Frontal cortex (tissue), 4 donors: ENCODE measurements around the gene GATM. TPM values are rescaled to one million over a fixed set of nuclear protein-coding genes. Genes with fewer than 3 reads are reported as not detected.
"Not testable (repeated sequence)": the region's sequence is repeated elsewhere in the genome, so short reads cannot be mapped to it uniquely, and the experiment has no call there.

Source experiments
- DNase-seq, 2 donors: peaks; one replicate each; pipeline ENCODE4 v3.0.0; 2012; ENCODE audit warnings: low spot score in 2 of 2
- FAIRE-seq: peaks from 2 replicates; lab custom pipeline; 2012; peaks lifted over from hg19 to GRCh38; lab: Jason Lieb, UNC
- small RNA-seq: library from RNA; depleted of rRNA; stranded (forward); fragments of <200 nt; gene quantifications from one replicate; pipeline ENCODE3, GENCODE V24; 2014
- total RNA-seq: library from RNA; depleted of rRNA; stranded (reverse); fragments of >200 nt; gene quantifications from one replicate; pipeline ENCODE4 v1.2.3, GENCODE V29; 2014
- donor health status: control.
- donor health status: control.
- donor health status: control.

The GATM gene
- total RNA-seq, 1 donor from 2014 or later = 91.3 TPM

DNA sequence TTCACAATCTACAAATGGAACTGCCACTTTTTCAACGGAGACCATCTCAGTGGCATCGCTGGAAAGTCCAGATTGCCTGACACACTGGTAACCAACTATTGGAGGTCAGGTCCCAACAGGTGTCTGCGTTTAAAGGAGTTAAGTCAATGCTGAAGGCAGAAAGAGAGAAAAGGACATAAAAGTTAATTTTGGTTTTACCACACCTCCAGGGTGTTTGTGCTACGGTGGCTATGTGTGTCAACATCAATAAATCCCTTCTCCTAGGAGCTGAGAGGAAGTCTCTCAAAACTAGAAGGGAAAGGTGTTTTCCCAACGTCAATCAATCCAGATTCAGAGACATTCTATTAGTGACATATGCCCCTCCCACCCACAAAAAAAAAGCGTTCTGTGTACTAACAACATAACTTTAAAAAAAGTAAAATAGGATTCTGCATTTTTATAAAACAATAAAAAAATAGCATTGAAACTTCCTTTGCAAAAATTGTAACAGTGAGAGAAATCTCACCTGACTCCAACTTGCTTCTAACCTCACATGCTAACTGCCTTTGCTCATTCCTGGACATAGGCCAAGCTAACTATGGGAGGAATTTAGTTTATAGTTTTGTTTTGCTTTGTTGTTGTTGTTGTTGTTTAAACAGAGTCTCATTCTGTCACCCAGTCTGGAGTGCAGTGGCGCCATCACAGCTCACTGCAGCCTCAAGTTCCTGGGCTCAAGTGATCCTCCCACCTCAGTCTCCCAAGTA is 58.7 kb downstream of the GATM start:
- DNase-seq (no peak), FAIRE-seq (no peak)

DNA sequence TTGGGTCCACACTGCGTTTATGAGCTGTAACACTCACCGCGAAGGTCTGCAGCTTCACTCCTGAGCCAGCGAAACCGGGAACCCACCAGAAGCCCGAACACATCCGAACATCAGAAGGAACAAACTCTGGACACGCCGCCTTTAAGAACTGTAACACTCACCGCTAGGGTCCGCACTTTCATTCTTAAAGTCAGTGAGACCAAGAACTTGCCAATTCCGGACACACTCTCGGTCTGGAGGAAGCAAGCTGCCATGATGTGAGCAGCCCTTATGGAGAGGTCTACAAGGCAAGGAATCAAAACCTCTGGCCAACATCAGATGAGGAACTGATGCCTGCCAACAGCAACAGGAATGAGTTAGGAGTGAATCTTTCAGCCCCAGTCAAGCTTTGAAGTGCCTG is 63.4 kb downstream of the GATM start:
- DNase-seq (no peak), FAIRE-seq (no peak)

DNA sequence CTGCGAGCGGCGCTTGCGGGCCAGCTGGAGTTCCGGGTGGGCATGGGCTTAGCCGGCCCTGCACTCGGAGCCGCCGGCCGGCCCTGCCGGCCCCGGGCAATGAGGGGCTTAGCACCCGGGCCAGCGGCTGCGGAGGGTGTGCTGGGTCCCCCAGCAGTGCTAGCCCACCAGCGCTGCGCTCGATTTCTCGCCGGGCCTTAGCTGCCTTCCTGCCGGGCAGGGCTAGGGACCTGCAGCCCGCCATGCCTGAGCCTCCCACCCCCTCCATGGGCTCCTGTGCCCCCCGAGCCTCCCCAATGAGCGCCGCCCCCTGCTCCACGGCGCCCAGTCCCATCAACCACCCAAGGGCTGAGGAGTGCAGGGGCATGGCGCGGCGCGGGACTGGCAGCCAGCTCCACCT is 64.2 kb downstream of the GATM start:
- not testable (repeated sequence) for FAIRE-seq, DNase-seq

Small RNA genes within 50 kb of the gene (small RNA-seq; reads per million reads assigned to genes)
- gene RNU6-953P = not detected

Other genes with a start within 250 kb of the GATM start
- not detected for gene DUOXA1, start 248.7 kb downstream of the GATM start, total RNA-seq
- not detected for gene DUOX1, start 248.6 kb downstream of the GATM start, total RNA-seq
- 49.3 TPM for gene SHF, start 190.6 kb downstream of the GATM start, total RNA-seq
- not detected for gene SLC28A2, start 126.3 kb downstream of the GATM start, total RNA-seq
- gene SLC30A4, start 144.2 kb upstream of the GATM start, total RNA-seq = 38.7 TPM
- 137 TPM for gene BLOC1S6, start 208.8 kb upstream of the GATM start, total RNA-seq